GM18499 (cell line): ENCODE data around the gene PAX8.

Source experiments
- ATAC-seq: cut with Tn5 transposase; IDR thresholded peaks from one replicate; pipeline ENCODE4 v1.9.1; 2021; ENCODE audit warnings: moderate number of reproducible peaks; ENCODE audit not compliant: insufficient read depth, unreplicated experiment

The PAX8 gene

GRCh38 chr2:113195923-113196501 is 82.7 kb downstream of the PAX8 start:
- no peak for ATAC-seq

- no peak for ATAC-seq
Observed at GRCh38 chr2:113192459-113193100, 86.1 kb downstream of the PAX8 start.

- ATAC-seq = no peak
Observed at GRCh38 chr2:113190871-113191270, 87.8 kb downstream of the PAX8 start.

- ATAC-seq = no peak
Observed at GRCh38 chr2:113187771-113188170, 91.0 kb downstream of the PAX8 start.

- ATAC-seq = no peak
Observed at GRCh38 chr2:113186433-113186796, 92.3 kb downstream of the PAX8 start.

- no peak for ATAC-seq
Observed at GRCh38 chr2:113185664-113186432, 92.9 kb downstream of the PAX8 start.

GRCh38 chr2:113184531-113185230 is 94.0 kb downstream of the PAX8 start:
- no peak for ATAC-seq

- ATAC-seq = no peak
Observed at GRCh38 chr2:113183703-113184102, 95.0 kb downstream of the PAX8 start.

- ATAC-seq = no peak
Observed at GRCh38 chr2:113183264-113183663, 95.5 kb downstream of the PAX8 start.

GRCh38 chr2:113182471-113183260 is 96.1 kb downstream of the PAX8 start:
- no peak for ATAC-seq

- no peak for ATAC-seq
Observed at GRCh38 chr2:113181258-113182051, 97.3 kb downstream of the PAX8 start.

GRCh38 chr2:113180131-113180946 is 98.4 kb downstream of the PAX8 start:
- no peak for ATAC-seq

GRCh38 chr2:113179446-113180045 is 99.2 kb downstream of the PAX8 start:
- ATAC-seq = no peak

GRCh38 chr2:113178891-113179290 is 99.8 kb downstream of the PAX8 start:
- ATAC-seq = no peak

- ATAC-seq = no peak
Observed at GRCh38 chr2:113178069-113178746, 100.5 kb downstream of the PAX8 start.

- no peak for ATAC-seq
Observed at GRCh38 chr2:113176696-113177355, 101.9 kb downstream of the PAX8 start.
